Putamen (tissue), 1 donor: Measurements from ENCODE around the gene TRIM9.
"Not testable (repeated sequence)": the region's sequence is repeated elsewhere in the genome, so short reads cannot be mapped to it uniquely, and the experiment has no call there.

Experiments
- DNase-seq: peaks from one replicate; pipeline ENCODE4 v3.0.0-alpha.2; 2016; ENCODE audit warnings: low spot score

Gene TRIM9

GRCh38 chr14:51004801-51005526 is 89.9 kb downstream of the TRIM9 start:
- no peak for DNase-seq

GRCh38 chr14:51004352-51004800 is 90.5 kb downstream of the TRIM9 start:
- DNase-seq = no peak

DNA sequence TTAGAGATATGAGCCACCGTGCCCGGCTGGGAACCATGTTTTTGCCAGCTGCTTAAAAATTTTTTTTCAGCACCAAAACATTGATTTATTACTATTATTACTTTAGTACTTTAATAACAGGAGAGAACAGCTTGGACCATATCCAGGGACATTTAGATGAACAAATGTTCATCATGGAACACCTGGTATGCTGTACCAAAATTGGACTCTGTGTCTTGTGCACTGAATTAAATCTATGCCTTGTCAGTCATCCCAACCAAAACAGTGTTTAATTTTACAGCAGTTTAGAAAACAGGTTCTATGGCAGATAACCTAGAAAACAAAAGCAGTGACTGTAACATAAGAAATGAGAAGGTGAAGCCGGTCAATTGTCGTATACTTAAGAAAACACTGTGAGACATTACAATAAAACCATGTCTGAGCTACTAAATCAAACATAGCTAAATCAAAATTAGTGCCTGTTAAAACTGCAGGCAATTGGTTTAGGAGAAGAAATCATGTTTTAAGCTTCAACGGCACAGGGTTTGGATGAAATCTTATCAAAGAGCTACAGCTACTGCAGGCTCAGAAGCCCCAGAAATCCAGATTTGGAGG is 92.4 kb downstream of the TRIM9 start:
- DNase-seq = no peak

- DNase-seq = no peak
Observed at GRCh38 chr14:51000566-51000965, 94.3 kb downstream of the TRIM9 start.

GRCh38 chr14:50999726-51000125 is 95.2 kb downstream of the TRIM9 start:
- DNase-seq = no peak

GRCh38 chr14:50998612-50999011 is 96.3 kb downstream of the TRIM9 start:
- DNase-seq = peak; percentile 66

- no peak for DNase-seq
Observed at GRCh38 chr14:50997712-50998111, 97.2 kb downstream of the TRIM9 start.

GRCh38 chr14:50994158-50994557 is 100.7 kb downstream of the TRIM9 start:
- DNase-seq = not testable (repeated sequence)

DNA sequence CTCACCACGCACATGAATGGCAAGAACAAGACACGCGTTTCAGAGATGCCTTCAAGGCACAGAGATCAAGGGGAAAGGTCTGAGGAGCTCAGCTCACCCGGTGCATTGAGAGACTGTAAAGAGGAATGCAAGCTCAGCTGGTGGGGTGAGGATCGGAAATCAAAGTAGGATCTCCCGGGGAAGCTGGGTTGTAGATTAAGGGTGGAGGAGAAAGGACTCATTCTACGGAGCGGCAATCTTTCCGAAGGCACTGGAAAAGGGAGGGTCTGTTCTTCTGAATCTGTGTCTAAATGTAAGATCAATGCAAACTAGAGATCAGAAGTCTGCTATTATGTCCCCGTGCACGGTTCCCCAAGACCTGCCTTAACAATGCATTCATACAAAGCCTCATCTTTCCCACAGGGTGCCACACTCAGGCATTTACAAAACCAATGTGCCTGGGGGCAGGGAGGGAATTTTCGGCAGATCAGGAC is 109.0 kb downstream of the TRIM9 start:
- DNase-seq = no peak

- peak; percentile 44 for DNase-seq
Observed at GRCh38 chr14:50985124-50985858, 109.6 kb downstream of the TRIM9 start.

- no peak for DNase-seq
Observed at GRCh38 chr14:50984036-50984710, 110.7 kb downstream of the TRIM9 start.

GRCh38 chr14:50979941-50980850 is 114.7 kb downstream of the TRIM9 start:
- DNase-seq = no peak

- no peak for DNase-seq
Observed at GRCh38 chr14:50978888-50979287, 116.0 kb downstream of the TRIM9 start.

GRCh38 chr14:50978529-50978871 is 116.4 kb downstream of the TRIM9 start:
- no peak for DNase-seq

- DNase-seq = no peak
Observed at GRCh38 chr14:50977863-50978528, 116.9 kb downstream of the TRIM9 start.

DNA sequence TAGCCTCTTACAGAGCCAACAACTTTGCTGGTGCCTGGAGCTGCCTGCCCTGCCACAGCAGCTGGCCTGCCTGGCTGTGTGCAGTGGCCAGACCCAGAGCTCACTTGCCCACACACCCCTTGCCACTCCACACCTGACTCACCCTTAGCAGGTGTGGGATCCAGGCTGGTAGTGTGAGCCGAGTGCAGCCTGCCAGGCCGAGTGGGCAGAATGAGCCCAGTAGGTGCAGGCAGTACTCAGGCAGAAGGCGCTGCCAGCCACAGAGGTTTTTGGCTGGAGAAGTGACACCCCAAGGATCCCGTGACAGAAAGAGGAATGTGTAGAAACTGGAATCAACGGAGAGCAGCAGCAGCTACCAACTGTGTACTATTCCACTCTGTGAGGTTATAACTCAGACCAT is 120.8 kb downstream of the TRIM9 start:
- no peak for DNase-seq

- no peak for DNase-seq
Observed at GRCh38 chr14:50972734-50973133, 122.2 kb downstream of the TRIM9 start.

DNA sequence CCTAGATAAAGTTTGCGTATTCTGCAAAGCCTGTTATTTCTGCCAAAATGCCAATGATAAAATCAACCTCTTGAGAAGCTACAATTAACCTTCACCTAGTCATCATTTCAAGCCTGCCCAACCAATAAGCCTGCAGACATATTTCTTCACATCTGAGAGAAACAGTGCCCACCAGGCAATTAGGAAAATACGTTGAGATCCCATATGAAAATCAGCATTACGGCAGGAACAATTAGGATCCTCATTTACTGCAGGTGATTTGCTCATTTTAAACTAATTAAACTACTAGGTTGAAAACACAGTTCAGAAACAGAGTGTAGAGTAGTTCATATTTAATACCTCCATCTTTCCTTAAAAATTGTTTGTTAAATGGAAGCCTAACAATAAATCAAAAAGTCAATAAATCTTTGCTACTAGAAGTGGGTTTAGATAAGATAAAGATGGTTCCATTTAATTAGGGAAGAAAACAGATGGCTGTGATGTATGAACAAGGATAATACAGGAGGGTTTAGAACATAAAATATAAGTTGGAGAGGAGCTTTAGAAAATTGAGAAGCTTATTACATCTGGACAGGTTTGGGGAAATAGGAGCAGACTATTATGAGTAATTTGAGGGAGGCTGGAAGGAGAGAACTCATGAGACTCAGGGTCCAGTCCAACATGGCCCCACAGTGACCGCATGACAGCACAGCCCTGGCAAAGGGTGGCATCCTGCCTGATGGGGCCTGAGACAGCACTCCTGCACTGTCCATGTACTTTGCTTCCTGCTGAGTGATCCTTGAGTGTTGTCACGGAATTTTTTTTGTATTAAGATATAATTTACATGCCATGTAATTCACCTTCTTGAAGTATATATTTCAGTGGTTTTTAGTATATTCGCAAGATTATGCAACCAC is 123.8 kb downstream of the TRIM9 start:
- no peak for DNase-seq

- no peak for DNase-seq
Observed at GRCh38 chr14:50967790-50968189, 127.1 kb downstream of the TRIM9 start.

DNA sequence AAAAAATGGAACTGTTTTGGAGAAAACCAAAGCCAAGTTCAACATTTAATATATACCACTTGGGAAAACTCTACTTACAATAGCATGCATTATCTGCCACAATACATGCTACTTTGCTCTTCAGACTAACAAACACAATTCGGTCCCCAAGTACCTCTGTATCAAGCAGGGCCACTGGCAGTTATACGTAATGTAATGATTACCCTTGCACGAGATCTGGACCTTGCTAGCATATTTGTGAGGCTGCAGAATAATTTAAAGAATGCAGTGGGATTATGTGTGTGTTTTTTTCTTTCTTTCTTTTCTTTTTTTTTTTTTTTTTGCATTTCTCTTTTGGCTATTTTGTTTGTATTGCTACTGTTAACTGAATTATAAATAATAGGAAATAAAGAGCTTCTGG is 127.8 kb downstream of the TRIM9 start:
- no peak for DNase-seq
